ENCODE measurements around the gene CEP63.
A peak's percentile ranks its signal among the peaks of the same experiment; 100 is the strongest.
"Not testable (repeated sequence)": the region's sequence is repeated elsewhere in the genome, so short reads cannot be mapped to it uniquely, and the experiment has no call there.

CEP63 gene

GRCh38 chr3:134576426-134576825 lies 90.6 kb downstream of the CEP63 start:
- no peak for DNase-seq

GRCh38 chr3:134576831-134577230 lies 91.0 kb downstream of the CEP63 start:
- no peak for DNase-seq

- DNase-seq: no peak
Measured at GRCh38 chr3:134579141-134579665, 93.3 kb downstream of the CEP63 start.

GRCh38 chr3:134590766-134591165 lies 104.9 kb downstream of the CEP63 start:
- DNase-seq: no peak

- no peak for DNase-seq
Measured at GRCh38 chr3:134592806-134593205, 106.9 kb downstream of the CEP63 start.

GRCh38 chr3:134594331-134594741 lies 108.5 kb downstream of the CEP63 start:
- no peak for DNase-seq

- DNase-seq: not testable (repeated sequence)
Measured at GRCh38 chr3:134594986-134595385, 109.1 kb downstream of the CEP63 start.

- no peak for DNase-seq
Measured at GRCh38 chr3:134597390-134597970, 111.6 kb downstream of the CEP63 start.

GRCh38 chr3:134598763-134599545 lies 113.1 kb downstream of the CEP63 start:
- peak in 8 of 56 donors; percentile 9 to 55 (median 26) for DNase-seq

GRCh38 chr3:134600206-134600605 lies 114.3 kb downstream of the CEP63 start:
- DNase-seq: no peak

- DNase-seq: peak in 47 of 56 donors; percentile 9 to 78 (median 54)
Measured at GRCh38 chr3:134600685-134601463, 115.0 kb downstream of the CEP63 start.

GRCh38 chr3:134601539-134602439 lies 115.9 kb downstream of the CEP63 start:
- peak in 43 of 56 donors; percentile 12 to 77 (median 46) for DNase-seq

GRCh38 chr3:134602440-134602814 lies 116.6 kb downstream of the CEP63 start:
- DNase-seq: peak in 1 of 56 donors; percentile 57

- DNase-seq: no peak
Measured at GRCh38 chr3:134603480-134603879, 117.6 kb downstream of the CEP63 start.

- DNase-seq: no peak
Measured at GRCh38 chr3:134603956-134604355, 118.1 kb downstream of the CEP63 start.

GRCh38 chr3:134605556-134605955 lies 119.7 kb downstream of the CEP63 start:
- no peak for DNase-seq

GRCh38 chr3:134606033-134607025 lies 120.5 kb downstream of the CEP63 start:
- no peak for DNase-seq

- no peak for DNase-seq
Measured at GRCh38 chr3:134607054-134608022, 121.5 kb downstream of the CEP63 start.

All from amygdala (tissue), 56 donors.